HEK293T (cell line): ENCODE measurements around the gene MRPS34.

Experiments used
- CTCF ChIA-PET: fragments of 350-600 bp; formaldehyde crosslinking; extraction: SDS; loops from one replicate; lab custom pipeline; 2021; ENCODE audit warnings: antibody characterized with exemption, inconsistent platforms; lab: Yijun Ruan, JAX
- POLR2A ChIA-PET: fragments of 350-600 bp; formaldehyde crosslinking; extraction: SDS; loops from one replicate; lab custom pipeline; 2020; ENCODE audit warnings: antibody characterized with exemption, inconsistent platforms; lab: Yijun Ruan, JAX
- DNase-seq: peaks from one replicate; pipeline ENCODE4 v3.0.0; 2012; ENCODE audit warnings: mixed read lengths; ENCODE audit errors: extremely low spot score
- ARNT ChIP-seq: fragments of 450-650 bp; IDR thresholded peaks from 2 replicates; pipeline ENCODE4 v1.6.1; 2017; ENCODE audit warnings: mild to moderate bottlenecking
- BHLHE40 ChIP-seq: fragments of 450-650 bp; IDR thresholded peaks from 2 replicates; pipeline ENCODE4 v1.6.1; 2016; ENCODE audit warnings: mild to moderate bottlenecking, moderate library complexity, borderline replicate concordance
- CTBP1 ChIP-seq: fragments of 450-650 bp; IDR thresholded peaks from 2 replicates; pipeline ENCODE4 v1.6.1; 2016; ENCODE audit warnings: borderline replicate concordance
- ELF4 ChIP-seq: fragments of 450-650 bp; IDR thresholded peaks from 2 replicates; pipeline ENCODE4 v1.6.1; 2017; ENCODE audit warnings: antibody characterized with exemption
- FOXA1 ChIP-seq: fragments of 450-650 bp; IDR thresholded peaks from 2 replicates; pipeline ENCODE4 v1.6.1; 2016; ENCODE audit warnings: mild to moderate bottlenecking
- FOXK2 ChIP-seq: fragments of 450-650 bp; IDR thresholded peaks from 2 replicates; pipeline ENCODE4 v1.6.1; 2016; ENCODE audit warnings: mild to moderate bottlenecking
- FOXM1 ChIP-seq: fragments of 450-650 bp; IDR thresholded peaks from 2 replicates; pipeline ENCODE4 v1.6.1; 2017; ENCODE audit warnings: mild to moderate bottlenecking, borderline replicate concordance
- HDGF ChIP-seq: fragments of 450-650 bp; IDR thresholded peaks from 2 replicates; pipeline ENCODE4 v1.6.1; 2017; ENCODE audit warnings: antibody characterized with exemption, borderline replicate concordance
- L3MBTL2 ChIP-seq: fragments of 450-650 bp; conservative IDR thresholded peaks from 2 replicates; pipeline ENCODE4 v1.6.1; 2016; ENCODE audit warnings: mild to moderate bottlenecking
- LEF1 ChIP-seq: fragments of 450-650 bp; IDR thresholded peaks from 2 replicates; pipeline ENCODE4 v1.6.1; 2017; ENCODE audit warnings: mild to moderate bottlenecking, borderline replicate concordance
- NFRKB ChIP-seq: fragments of 450-650 bp; IDR thresholded peaks from 2 replicates; pipeline ENCODE4 v1.6.1; 2016; ENCODE audit warnings: mild to moderate bottlenecking, moderate library complexity
- SP1 ChIP-seq: fragments of 450-650 bp; IDR thresholded peaks from 2 replicates; pipeline ENCODE4 v1.6.1; 2017
- SUZ12 ChIP-seq: fragments of 450-650 bp; IDR thresholded peaks from 2 replicates; pipeline ENCODE4 v1.6.1; 2016; ENCODE audit warnings: mild to moderate bottlenecking
- TARDBP ChIP-seq: fragments of 450-650 bp; IDR thresholded peaks from 2 replicates; pipeline ENCODE4 v1.6.1; 2016
- ZNF384 ChIP-seq: fragments of 450-650 bp; IDR thresholded peaks from 2 replicates; pipeline ENCODE4 v1.6.1; 2016
- TF ChIP-seq, protein P1 (sequence below): fragments of 450-650 bp; IDR thresholded peaks from 2 replicates; pipeline ENCODE4 v1.6.1; 2016

Gene MRPS34

DNA sequence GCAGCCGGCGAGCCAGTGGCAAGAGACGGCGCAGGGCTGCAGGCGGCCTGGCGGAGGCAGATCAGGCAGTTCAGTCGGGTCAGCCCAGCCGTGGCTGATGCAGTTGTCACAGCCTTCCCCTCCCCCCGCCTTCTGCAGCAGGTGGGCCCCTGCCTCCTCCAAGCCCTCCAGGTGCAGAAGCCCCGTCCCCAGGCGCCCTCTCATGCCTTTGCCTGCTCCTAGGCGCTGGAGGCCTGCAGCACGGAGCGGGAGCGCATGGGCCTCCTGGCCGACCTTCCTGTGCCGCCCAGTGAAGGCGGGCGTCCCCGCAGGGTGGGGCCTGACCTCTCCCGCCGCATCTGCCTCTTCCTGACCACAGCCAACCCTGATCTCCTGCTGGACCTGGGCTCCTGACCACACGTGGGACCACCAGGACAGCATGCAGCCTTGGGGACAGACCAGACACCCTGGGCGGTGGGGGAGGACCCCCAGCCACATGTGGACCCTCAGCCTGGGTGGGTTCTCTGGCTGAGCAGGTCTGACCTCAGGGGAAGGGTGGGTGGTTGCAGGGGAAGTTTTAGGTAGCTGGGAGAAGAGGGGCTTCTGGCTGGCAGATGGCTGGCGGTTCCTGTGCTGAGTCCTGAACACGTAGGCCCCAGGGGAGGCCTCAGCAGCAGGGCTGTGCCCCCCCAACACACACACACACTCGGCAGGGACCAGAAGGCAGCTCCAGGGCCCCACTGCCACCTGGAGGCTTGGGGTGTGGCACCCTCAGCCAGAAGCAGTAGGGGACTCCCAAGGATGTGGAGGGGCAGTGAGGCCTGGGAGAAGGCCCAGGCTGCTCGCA lies 3.1 kb upstream of the MRPS34 start:
- TF ChIP-seq NFRKB, result no peak
- TF ChIP-seq LEF1, result no peak
- TF ChIP-seq L3MBTL2, result no peak
- TF ChIP-seq FOXK2, result no peak
- no peak for TF ChIP-seq TARDBP
- no peak for TF ChIP-seq FOXM1
- no peak for TF ChIP-seq ARNT
- no peak for TF ChIP-seq ELF4
- TF ChIP-seq SP1, result no peak
- no peak for TF ChIP-seq FOXA1
- TF ChIP-seq HDGF, result no peak
- TF ChIP-seq ZNF384, result no peak
- no peak for TF ChIP-seq SUZ12
- no peak for TF ChIP-seq BHLHE40
- TF ChIP-seq, protein P1, sequence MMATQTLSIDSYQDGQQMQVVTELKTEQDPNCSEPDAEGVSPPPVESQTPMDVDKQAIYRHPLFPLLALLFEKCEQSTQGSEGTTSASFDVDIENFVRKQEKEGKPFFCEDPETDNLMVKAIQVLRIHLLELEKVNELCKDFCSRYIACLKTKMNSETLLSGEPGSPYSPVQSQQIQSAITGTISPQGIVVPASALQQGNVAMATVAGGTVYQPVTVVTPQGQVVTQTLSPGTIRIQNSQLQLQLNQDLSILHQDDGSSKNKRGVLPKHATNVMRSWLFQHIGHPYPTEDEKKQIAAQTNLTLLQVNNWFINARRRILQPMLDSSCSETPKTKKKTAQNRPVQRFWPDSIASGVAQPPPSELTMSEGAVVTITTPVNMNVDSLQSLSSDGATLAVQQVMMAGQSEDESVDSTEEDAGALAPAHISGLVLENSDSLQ, result no peak
- TF ChIP-seq CTBP1, result no peak
- ChIA-PET POLR2A (interaction anchor here (2.1 kb wide), 1 partner anchor 51 kb away, joined by 5 read pairs; the partner anchor contains the start of genes FAHD1 and HAGH), CTCF (no interaction called here)
- DNase-seq, result no peak

DNA sequence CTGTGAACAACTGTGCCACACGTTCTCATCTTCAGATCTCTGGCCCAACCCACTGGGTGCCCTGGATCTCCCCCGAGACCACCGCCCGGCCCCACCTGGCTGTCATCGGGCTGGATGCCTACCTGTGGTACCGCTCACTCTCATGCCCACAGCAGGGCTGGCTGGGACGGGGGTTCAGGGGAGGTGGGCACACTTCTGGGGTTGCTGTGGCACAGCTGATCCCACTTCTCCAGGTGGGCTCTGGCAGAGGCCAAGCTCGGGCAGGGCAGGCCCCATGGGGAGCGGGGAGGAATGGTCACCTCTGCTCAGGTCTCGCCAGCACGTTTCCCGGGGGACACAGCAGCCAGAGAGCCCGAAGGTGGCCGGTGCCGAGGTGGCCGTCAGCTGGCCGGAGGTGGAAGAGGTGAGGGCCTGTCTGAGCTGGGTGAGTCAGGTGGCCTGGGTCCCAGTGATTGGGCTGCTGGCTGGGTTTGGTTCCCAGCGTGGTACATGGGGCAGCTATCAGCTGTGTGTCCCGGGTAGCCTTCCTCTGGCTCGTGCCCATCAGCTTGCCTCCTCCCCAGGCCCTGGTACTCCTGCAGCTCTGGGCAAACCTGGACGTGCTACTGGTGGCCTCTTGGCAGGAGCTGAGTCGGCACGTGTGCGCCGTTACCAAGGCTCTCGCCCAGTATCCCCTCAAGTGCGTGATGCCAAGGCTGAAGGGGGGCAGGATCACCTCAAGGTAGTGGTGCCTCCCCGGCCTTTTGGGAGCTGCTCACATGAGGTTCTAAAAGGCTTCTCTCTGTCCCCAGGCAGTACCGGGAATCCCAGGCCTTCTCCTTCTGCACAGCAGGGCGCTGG lies 2.3 kb upstream of the MRPS34 start:
- TF ChIP-seq, protein P1, result no peak
- POLR2A ChIA-PET, result interaction anchor here (5.6 kb wide), 1 partner anchor 7 kb away, joined by 71 read pairs; the partner anchor contains the start of genes NUBP2 and SPSB3
- CTCF ChIA-PET, result interaction anchor here (1.2 kb wide), 1 partner anchor 7 kb away, joined by 5 read pairs; the partner anchor contains the start of genes NUBP2 and SPSB3
- no peak for DNase-seq

DNA sequence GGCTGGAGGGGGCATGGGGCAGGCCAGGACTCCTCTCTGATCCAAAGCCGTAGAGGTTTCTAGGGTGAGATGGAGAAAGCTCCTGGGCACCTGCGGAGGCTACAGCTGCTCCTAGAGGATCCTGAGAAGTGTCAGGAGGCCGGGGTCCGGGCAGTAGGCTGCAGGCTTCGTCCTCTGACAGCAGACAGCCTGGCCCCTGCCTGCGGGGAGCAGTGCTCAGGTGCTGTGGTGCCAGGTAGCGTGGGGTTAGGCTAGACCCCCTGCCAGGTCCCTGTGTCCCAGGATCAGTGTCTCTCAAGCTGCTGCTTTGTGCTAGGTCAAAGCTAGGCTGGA lies 1.5 kb upstream of the MRPS34 start:
- ChIA-PET POLR2A (interaction anchor here (5.6 kb wide), 1 partner anchor 7 kb away, joined by 71 read pairs; the partner anchor contains the start of genes NUBP2 and SPSB3), CTCF (interaction anchor here (0.6 to 1.2 kb wide), 3 partner anchors 8 to 177 kb away, joined by 3 to 5 read pairs (median 4); partner anchors contain the start of genes NUBP2 and SPSB3)
- no peak for TF ChIP-seq L3MBTL2
- DNase-seq, result no peak

- DNase-seq, result no peak
- POLR2A ChIA-PET, result interaction anchor here (1.5 to 5.6 kb wide), 2 partner anchors 8 to 164 kb away, joined by 3 to 71 read pairs; partner anchors contain the start of genes NUBP2 and SPSB3
- CTCF ChIA-PET, result interaction anchor here (0.6 to 1.2 kb wide), 3 partner anchors 9 to 178 kb away, joined by 3 to 5 read pairs (median 4); partner anchors contain the start of genes NUBP2 and SPSB3
- TF ChIP-seq SP1 (no peak), NFRKB (no peak), ZNF384 (no peak), HDGF (no peak), FOXM1 (no peak), BHLHE40 (no peak), CTBP1 (no peak), L3MBTL2 (no peak), FOXA1 (no peak)
- TF ChIP-seq, protein P1, result no peak
Measured at GRCh38 chr16:1773703-1774447, 941 bp upstream of the MRPS34 start.

DNA sequence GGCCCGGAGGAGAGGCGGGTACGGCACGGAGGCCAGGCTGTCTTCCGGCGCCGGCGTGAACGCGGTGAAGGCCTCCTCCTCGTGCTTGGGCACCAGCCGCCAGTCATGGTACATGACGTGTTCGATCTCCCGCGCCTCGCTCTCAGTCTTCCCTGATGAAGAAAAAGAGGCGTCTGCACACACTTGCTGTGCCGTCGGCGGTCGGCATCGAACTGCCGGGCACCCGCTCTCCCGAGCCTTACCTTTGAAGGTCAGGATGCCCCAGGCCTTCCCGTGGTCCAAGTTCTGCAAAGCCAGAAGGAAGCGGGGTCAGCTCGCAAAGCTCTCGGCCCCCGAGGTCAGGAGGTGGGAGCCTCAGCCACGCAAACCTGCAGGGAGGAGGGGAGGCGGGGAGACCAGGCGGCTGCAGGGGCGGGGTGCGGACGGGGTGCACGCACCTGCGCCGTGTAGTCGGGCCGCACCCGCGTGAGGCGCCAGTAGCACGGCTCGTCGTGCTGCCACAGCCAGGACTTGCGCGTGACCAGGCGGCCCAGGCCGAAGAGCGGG lies 499 bp downstream of the MRPS34 start, which contains the start of gene EME2:
Gene EME2, plus strand, starts transcription at position 449 of the 546 bp plus-strand sequence. CDS start 418 bp downstream, outside the sequence.
- ChIA-PET POLR2A (interaction anchor here (0.7 to 5.6 kb wide), 8 partner anchors 8 to 193 kb away, joined by 3 to 71 read pairs (median 4); partner anchors contain the start of genes MAPK8IP3, NUBP2, RPS2 and SPSB3), CTCF (interaction anchor here (0.6 to 1.5 kb wide), 3 partner anchors 10 to 926 kb away, joined by 3 read pairs; partner anchors contain the start of genes NUBP2 and SPSB3)
- no peak for DNase-seq
- TF ChIP-seq CTBP1 (no peak), NFRKB (no peak), FOXM1 (no peak), HDGF (no peak), ELF4 (no peak), FOXA1 (no peak), ARNT (no peak), ZNF384 (no peak), L3MBTL2 (no peak; the same call in 1 of the 2 replicates), BHLHE40 (no peak), SP1 (no peak), FOXK2 (no peak), TARDBP (no peak), SUZ12 (no peak)
